ENCODE results near the gene SCN4A.
"Not testable (repeated sequence)": the region's sequence is repeated elsewhere in the genome, so short reads cannot be mapped to it uniquely, and the experiment has no call there.

SCN4A gene

GRCh38 chr17:63987221-63988126 is 14.8 kb upstream of the SCN4A start:
- TF ChIP-seq CTCF (IDR thresholded peaks at IDR 0.05; ENCODE audit: control insufficient read depth, extremely low read depth, insufficient read depth): no peak
- H3K4me3 ChIP-seq (ENCODE audit: low read depth, low read length): no peak overlapping the region
- no peak for DNase-seq (ENCODE audit: low read depth)

- H3K4me3 ChIP-seq (ENCODE audit: low read depth, low read length): no peak overlapping the region
- TF ChIP-seq CTCF (IDR thresholded peaks at IDR 0.05; ENCODE audit: control insufficient read depth, extremely low read depth, insufficient read depth): no peak
- DNase-seq (ENCODE audit: low read depth): no peak
Observed at GRCh38 chr17:63986821-63987220, 14.1 kb upstream of the SCN4A start.

GRCh38 chr17:63985387-63986140 is 12.8 kb upstream of the SCN4A start:
- no peak overlapping the region for H3K4me3 ChIP-seq (ENCODE audit: low read depth, low read length)
- no peak for TF ChIP-seq CTCF (IDR thresholded peaks at IDR 0.05; ENCODE audit: control insufficient read depth, extremely low read depth, insufficient read depth)
- no peak for DNase-seq (ENCODE audit: low read depth)

- no peak for TF ChIP-seq CTCF (IDR thresholded peaks at IDR 0.05; ENCODE audit: control insufficient read depth, extremely low read depth, insufficient read depth)
- no peak overlapping the region for H3K4me3 ChIP-seq (ENCODE audit: low read depth, low read length)
- no peak for DNase-seq (ENCODE audit: low read depth)
Observed at GRCh38 chr17:63984651-63985386, 12.1 kb upstream of the SCN4A start.

- no peak for DNase-seq (ENCODE audit: low read depth)
- no peak overlapping the region for H3K4me3 ChIP-seq (ENCODE audit: low read depth, low read length)
- no peak for TF ChIP-seq CTCF (IDR thresholded peaks at IDR 0.05; ENCODE audit: control insufficient read depth, extremely low read depth, insufficient read depth)
Observed at GRCh38 chr17:63984236-63984635, 11.5 kb upstream of the SCN4A start.

GRCh38 chr17:63983320-63983719 is 10.6 kb upstream of the SCN4A start:
- DNase-seq (ENCODE audit: low read depth): no peak
- TF ChIP-seq CTCF (IDR thresholded peaks at IDR 0.05; ENCODE audit: control insufficient read depth, extremely low read depth, insufficient read depth): no peak
- H3K4me3 ChIP-seq (ENCODE audit: low read depth, low read length): no peak overlapping the region

GRCh38 chr17:63982641-63983040 is 9.9 kb upstream of the SCN4A start:
- DNase-seq (ENCODE audit: low read depth): not testable (repeated sequence)

More at GRCh38 chr17:63982641-63983040, 9.9 kb upstream of the SCN4A start:
- not testable (repeated sequence) for H3K4me3 ChIP-seq (ENCODE audit: low read depth, low read length)
